MM.1S (cell line): ENCODE measurements around the gene KCNQ2.

Source experiments
- DNase-seq: peaks from one replicate; pipeline ENCODE4 v3.0.0-alpha.2; 2015
- H2AFZ ChIP-seq: fragments of 300-600 bp; sonication (generic); 2 replicates; pipeline ENCODE4 v1.6.0; 2016; ENCODE audit warnings: antibody characterized with exemption, low read length
- H3F3A ChIP-seq: fragments of 300-600 bp; sonication (generic); 2 replicates; pipeline ENCODE4 v1.6.1; 2016; ENCODE audit warnings: mild to moderate bottlenecking, antibody characterized with exemption, low read length, moderate library complexity, mixed read lengths; ENCODE audit not compliant: insufficient read depth
- H3K27ac ChIP-seq: fragments of 300-600 bp; sonication (generic); 2 replicates; pipeline ENCODE4 v1.5.1; 2016; ENCODE audit warnings: mild to moderate bottlenecking, low read length
- H3K27me3 ChIP-seq: fragments of 300-600 bp; sonication (generic); replicated peaks from 2 replicates; pipeline ENCODE4 v1.6.0; 2016; ENCODE audit warnings: low read length; ENCODE audit not compliant: insufficient read depth
- H3K36me3 ChIP-seq: fragments of 300-600 bp; sonication (generic); replicated peaks from 2 replicates; pipeline ENCODE4 v1.6.1; 2016; ENCODE audit warnings: mild to moderate bottlenecking, low read length, mixed read lengths; ENCODE audit not compliant: insufficient read depth
- H3K4me1 ChIP-seq: fragments of 300-600 bp; sonication (generic); 2 replicates; pipeline ENCODE4 v1.6.1; 2016; ENCODE audit warnings: low read length, mixed read lengths
- H3K4me2 ChIP-seq: fragments of 300-600 bp; sonication (generic); 2 replicates; pipeline ENCODE4 v1.6.0; 2016; ENCODE audit warnings: low read depth, low read length
- H3K4me3 ChIP-seq: fragments of 300-600 bp; sonication (generic); 2 replicates; pipeline ENCODE4 v1.5.1; 2016; ENCODE audit warnings: low read length, mixed read lengths
- H3K79me2 ChIP-seq: fragments of 300-600 bp; sonication (generic); 2 replicates; pipeline ENCODE4 v1.6.1; 2016; ENCODE audit warnings: mixed run types, low read length, mixed read lengths
- H3K9ac ChIP-seq: fragments of 300-600 bp; sonication (generic); 2 replicates; pipeline ENCODE4 v1.6.1; 2016; ENCODE audit warnings: low read length, mixed read lengths
- H3K9me2 ChIP-seq: fragments of 300-600 bp; sonication (generic); replicated peaks from 2 replicates; pipeline ENCODE4 v1.6.1; 2016; ENCODE audit warnings: mild to moderate bottlenecking, low read length, mixed read lengths; ENCODE audit not compliant: insufficient read depth
- H3K9me3 ChIP-seq: fragments of 300-600 bp; sonication (generic); replicated peaks from 2 replicates; pipeline ENCODE4 v1.6.1; 2016; ENCODE audit warnings: mild to moderate bottlenecking, low read length, mixed read lengths; ENCODE audit not compliant: insufficient read depth
- H4K20me1 ChIP-seq: fragments of 300-600 bp; sonication (generic); 2 replicates; pipeline ENCODE4 v1.6.1; 2016; ENCODE audit warnings: mild to moderate bottlenecking, low read length, moderate library complexity, mixed read lengths; ENCODE audit not compliant: insufficient read depth
- EZH2 ChIP-seq: fragments of 300-600 bp; sonication (generic); optimal IDR thresholded peaks from 2 replicates; pipeline ENCODE3; 2017; ENCODE audit warnings: low read depth, mild to moderate bottlenecking, antibody characterized with exemption, low read length, mixed read lengths
- EZH2phosphoT487 ChIP-seq: fragments of 300-600 bp; sonication (generic); IDR thresholded peaks from 2 replicates; pipeline ENCODE4 v1.6.1; 2018; ENCODE audit warnings: antibody characterized with exemption, low read length
- TF ChIP-seq, protein P1 (sequence below): fragments of 300-600 bp; sonication (generic); IDR thresholded peaks from 2 replicates; pipeline ENCODE4 v1.5.1; 2016; ENCODE audit warnings: antibody characterized with exemption, low read length, mixed read lengths

KCNQ2 gene

DNA sequence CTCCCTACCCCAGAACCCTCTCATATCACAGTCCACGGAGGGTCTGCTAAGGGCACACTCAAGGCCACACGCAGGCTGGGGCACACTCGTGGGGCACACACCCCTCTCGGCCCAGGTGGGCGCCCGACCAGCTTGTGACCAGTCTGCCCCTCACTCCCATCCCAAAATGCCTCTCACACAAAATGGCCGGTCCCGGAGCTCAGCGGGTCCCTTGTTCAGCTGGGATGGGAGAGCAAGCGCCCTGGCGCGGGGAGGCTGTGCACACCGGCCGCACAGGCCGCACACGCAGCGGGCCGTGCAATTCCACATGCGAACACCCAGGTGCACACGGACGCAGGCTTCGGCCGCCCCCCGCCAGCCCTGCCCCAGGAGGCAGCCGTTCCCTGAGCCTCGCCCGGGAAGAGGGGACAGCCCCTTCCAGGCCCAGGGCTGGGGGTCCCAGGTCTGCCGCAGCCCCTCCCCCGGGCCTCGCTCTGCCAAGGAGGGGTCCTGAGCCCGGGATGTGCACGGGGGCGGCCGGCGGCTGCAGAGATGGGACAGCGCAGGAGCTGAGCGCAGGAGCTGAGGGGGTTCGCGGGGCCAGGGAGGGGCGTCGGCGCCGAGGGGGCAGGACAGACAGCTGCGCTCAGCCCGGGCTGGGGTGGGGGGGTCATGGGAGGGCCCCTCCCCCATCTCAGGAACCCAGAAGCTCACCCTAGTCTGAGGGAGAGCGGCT is 1.3 kb downstream of the KCNQ2 start:
- Histone ChIP-seq H3K27ac (no peak overlapping the region), H3K4me1 (no peaks in the 10 kb centered on the region), H3K36me3 (no peaks in the 10 kb centered on the region), H3K9me2 (no peaks in the 10 kb centered on the region), H2AFZ (no peak overlapping the region), H3K27me3 (peaks cover 92% of the 10 kb centered on the region), H3K4me3 (no peak overlapping the region), H3K4me2 (no peak overlapping the region), H3K9me3 (no peaks in the 10 kb centered on the region), H3K79me2 (no peaks in the 10 kb centered on the region), H3K9ac (no peak overlapping the region), H4K20me1 (no peaks in the 10 kb centered on the region), H3F3A (no peaks in the 10 kb centered on the region)
- no peak for DNase-seq
- TF ChIP-seq EZH2 (no peak), EZH2phosphoT487 (no peak)
- TF ChIP-seq, protein P1, sequence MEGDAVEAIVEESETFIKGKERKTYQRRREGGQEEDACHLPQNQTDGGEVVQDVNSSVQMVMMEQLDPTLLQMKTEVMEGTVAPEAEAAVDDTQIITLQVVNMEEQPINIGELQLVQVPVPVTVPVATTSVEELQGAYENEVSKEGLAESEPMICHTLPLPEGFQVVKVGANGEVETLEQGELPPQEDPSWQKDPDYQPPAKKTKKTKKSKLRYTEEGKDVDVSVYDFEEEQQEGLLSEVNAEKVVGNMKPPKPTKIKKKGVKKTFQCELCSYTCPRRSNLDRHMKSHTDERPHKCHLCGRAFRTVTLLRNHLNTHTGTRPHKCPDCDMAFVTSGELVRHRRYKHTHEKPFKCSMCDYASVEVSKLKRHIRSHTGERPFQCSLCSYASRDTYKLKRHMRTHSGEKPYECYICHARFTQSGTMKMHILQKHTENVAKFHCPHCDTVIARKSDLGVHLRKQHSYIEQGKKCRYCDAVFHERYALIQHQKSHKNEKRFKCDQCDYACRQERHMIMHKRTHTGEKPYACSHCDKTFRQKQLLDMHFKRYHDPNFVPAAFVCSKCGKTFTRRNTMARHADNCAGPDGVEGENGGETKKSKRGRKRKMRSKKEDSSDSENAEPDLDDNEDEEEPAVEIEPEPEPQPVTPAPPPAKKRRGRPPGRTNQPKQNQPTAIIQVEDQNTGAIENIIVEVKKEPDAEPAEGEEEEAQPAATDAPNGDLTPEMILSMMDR = no peak

- Histone ChIP-seq H3K27ac (no peak overlapping the region), H3K9ac (no peak overlapping the region)
Observed at GRCh38 chr20:63470410-63470809, 2.0 kb downstream of the KCNQ2 start.

GRCh38 chr20:63469713-63470101 is 2.7 kb downstream of the KCNQ2 start:
- H2AFZ ChIP-seq = no peak overlapping the region
- no peak overlapping the region for H3K9ac ChIP-seq
- no peak overlapping the region for H3K4me2 ChIP-seq
- no peak for DNase-seq
- H3K9me3 ChIP-seq = no peaks in the 10 kb centered on the region
- no peaks in the 10 kb centered on the region for H3K79me2 ChIP-seq
- H3K4me1 ChIP-seq = no peaks in the 10 kb centered on the region
- no peaks in the 10 kb centered on the region for H3K36me3 ChIP-seq
- TF ChIP-seq, protein P1 = no peak
- no peak for TF ChIP-seq EZH2phosphoT487
- no peak for TF ChIP-seq EZH2
- no peaks in the 10 kb centered on the region for H3F3A ChIP-seq
- H4K20me1 ChIP-seq = no peaks in the 10 kb centered on the region
- no peak overlapping the region for H3K4me3 ChIP-seq
- H3K27me3 ChIP-seq = peaks cover 92% of the 10 kb centered on the region
- no peak overlapping the region for H3K27ac ChIP-seq
- H3K9me2 ChIP-seq = no peaks in the 10 kb centered on the region

More at GRCh38 chr20:63470410-63470809, 2.0 kb downstream of the KCNQ2 start:
- Histone ChIP-seq H3K36me3 (no peaks in the 10 kb centered on the region), H4K20me1 (no peaks in the 10 kb centered on the region), H3K4me3 (no peak overlapping the region), H3K9me3 (no peaks in the 10 kb centered on the region), H3K79me2 (no peaks in the 10 kb centered on the region), H2AFZ (no peak overlapping the region), H3K27me3 (peaks cover 92% of the 10 kb centered on the region), H3K9me2 (no peaks in the 10 kb centered on the region), H3F3A (no peaks in the 10 kb centered on the region), H3K4me2 (no peak overlapping the region), H3K4me1 (no peaks in the 10 kb centered on the region)
- DNase-seq = no peak
- TF ChIP-seq, protein P1 = no peak
- TF ChIP-seq EZH2phosphoT487 (no peak), EZH2 (no peak)
